Activated CD8-positive, alpha-beta memory T cell treated with anti-CD3 and anti-CD28 coated beads for 36 hours (primary cell): Measurements from ENCODE around the gene SLC35C1. TPM values are rescaled to one million over a fixed set of nuclear protein-coding genes. Genes with fewer than 3 reads are reported as not detected.

Experiments
- CTCF ChIA-PET: fragments of 350-600 bp; sonication (Branson Sonifier 250); formaldehyde crosslinking; loops from one replicate; lab custom pipeline; 2021; ENCODE audit warnings: antibody characterized with exemption; lab: Charles Lee
- POLR2A ChIA-PET: fragments of 350-600 bp; sonication (Branson Sonifier 250); formaldehyde crosslinking; loops from one replicate; lab custom pipeline; 2021; ENCODE audit warnings: antibody characterized with exemption; lab: Charles Lee
- total RNA-seq, 2 experiments: library from RNA; stranded (reverse); gene quantifications; one replicate each; pipeline ENCODE4 v1.2.3, GENCODE V29; 2021

SLC35C1 gene
- total RNA-seq, 2 experiments from 2014 or later, result 14.5 to 16.3 TPM

DNA sequence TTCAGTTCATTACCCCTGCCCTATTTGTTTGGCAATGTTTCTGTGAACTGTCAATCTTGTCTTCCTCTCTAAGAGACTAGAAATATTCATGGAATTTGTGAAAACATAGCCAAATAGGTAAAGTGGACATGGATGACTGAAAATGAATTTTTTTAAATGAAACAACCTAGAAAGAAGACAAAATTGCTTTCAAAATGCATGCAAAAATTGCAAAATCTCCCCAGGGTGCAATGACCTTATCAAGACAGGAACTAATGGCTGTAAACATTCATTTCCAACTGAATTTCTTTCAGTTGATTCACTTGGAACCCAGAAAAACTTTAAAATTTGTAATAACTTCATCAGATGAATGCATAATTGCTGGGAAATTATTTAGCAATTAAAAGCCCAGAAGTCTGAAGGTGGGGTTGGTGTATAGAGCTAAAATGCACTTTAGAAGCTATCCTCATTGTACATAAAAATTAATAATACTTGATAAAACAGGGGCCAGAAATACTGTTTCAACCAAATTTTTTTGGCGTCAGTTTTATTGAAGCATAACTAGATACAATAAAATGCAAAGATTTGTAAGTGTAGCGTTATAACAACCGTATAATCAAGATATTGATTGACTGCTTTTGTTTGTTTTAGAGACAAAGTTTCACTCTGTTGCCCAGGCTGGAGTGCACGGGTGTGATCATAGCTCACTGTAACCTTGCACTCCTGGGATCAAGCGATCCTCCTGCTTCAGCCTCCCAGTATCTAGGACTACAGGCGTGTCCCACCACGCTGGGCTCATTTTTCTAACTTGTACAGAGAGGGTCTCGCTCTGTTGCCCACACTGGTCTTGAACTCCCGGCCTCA, 27.6 kb upstream of the SLC35C1 start:
- ChIA-PET CTCF (interaction anchor here (0.9 kb wide), 1 partner anchor 134 kb away, joined by 3 read pairs; no protein-coding TSS in a partner anchor), POLR2A (no interaction called here)

DNA sequence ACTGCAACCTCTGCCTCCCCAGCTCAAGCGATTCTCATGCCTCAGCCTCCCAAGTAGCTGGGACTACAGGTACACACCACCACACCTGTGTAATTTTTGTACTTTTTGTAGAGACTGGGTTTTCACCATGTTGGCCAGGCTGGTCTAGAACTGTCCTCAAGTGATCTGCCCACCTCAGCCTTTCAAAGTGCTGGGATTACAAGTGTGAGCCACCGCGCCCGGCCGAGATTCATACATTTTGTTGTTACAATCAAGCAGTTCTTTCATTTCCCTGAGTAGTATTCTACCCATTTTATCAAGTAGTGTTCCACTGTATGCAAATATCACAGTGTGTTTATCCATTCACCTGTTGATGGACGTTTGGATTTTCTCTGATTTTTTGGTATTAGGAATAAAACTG, 26.6 kb upstream of the SLC35C1 start:
- POLR2A ChIA-PET, result no interaction called here
- CTCF ChIA-PET, result no interaction called here

DNA sequence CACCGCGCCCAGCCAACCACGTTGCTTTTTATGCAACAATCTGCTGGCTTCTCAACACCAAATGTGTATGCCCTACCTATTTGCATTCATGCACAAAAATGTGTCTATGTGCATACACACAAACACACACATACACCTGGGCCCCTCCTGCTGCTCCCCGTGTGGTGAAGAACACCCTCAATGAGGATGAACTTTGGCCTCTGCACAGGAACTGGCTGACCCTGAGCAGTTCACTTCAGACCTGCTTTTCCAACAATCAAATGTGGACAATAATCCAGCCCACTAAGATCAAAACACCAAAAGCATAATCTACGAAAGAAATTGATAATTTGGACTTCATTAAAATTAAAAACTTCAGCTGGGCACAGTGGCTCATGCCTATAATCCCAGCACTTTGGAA, 25.3 kb upstream of the SLC35C1 start:
- ChIA-PET CTCF (no interaction called here), POLR2A (no interaction called here)

DNA sequence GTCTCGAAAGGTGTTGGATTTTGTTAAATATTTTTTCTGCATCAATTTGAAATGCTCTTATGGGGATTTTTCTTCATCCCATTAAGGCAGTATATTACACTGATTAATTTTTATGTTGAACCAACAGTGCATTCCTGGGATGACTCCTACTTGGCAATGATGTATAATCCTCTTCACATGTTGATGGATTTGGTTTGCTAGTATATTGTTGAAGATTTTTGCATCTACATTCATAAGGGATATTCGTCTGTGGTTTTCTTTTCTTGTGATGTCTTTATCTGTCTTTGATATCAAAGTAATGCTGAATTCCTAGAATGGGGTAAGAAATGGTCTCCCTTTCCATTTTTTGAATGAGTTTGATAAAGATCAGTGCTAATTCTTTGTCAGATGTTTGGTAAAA, 18.7 kb upstream of the SLC35C1 start:
- ChIA-PET POLR2A (no interaction called here), CTCF (no interaction called here)

DNA sequence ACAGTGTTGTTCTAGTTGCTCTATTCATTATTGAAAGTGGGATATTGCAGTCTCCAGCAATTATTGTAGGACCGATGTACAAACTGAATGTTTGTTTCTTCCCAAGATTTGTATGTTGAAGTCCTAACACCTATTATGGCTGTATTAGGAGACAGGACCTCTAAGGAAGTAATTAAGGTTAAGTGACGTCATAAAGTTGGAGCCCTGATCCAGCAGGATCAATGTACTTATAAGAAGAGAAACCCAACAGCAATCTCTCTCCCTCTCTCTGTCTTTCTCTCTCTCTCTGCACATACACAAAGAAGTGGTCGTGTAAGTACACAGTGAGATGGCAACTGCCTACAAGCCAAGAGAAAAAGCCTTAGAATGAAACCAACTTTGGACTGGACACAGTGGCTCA, 16.1 kb upstream of the SLC35C1 start:
- POLR2A ChIA-PET, result no interaction called here

DNA sequence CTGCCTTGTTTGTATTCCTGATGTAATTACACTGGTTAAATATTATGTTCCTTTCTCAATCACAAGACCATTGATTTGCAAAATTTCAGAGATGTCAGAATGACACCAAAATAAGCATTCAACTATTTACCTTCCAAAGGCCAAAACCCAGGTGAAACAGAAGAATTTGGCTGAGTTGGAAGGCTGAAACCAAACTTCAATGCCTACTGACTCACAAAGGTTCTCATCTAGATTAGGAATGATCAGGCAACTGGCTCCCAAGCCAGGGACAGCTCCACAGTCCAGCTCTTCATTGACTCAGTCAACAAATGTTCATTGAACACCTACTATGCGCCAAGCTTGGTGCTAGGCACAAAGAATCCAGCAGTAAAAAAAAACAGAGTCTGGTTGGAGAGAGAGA, 13.4 kb upstream of the SLC35C1 start:
- CTCF ChIA-PET, result no interaction called here
- POLR2A ChIA-PET, result no interaction called here

More for the DNA sequence above, 16.1 kb upstream of the SLC35C1 start:
- CTCF ChIA-PET, result interaction anchor here (1.4 kb wide), 1 partner anchor 17 kb away, joined by 3 read pairs; no protein-coding TSS in a partner anchor

DNA sequence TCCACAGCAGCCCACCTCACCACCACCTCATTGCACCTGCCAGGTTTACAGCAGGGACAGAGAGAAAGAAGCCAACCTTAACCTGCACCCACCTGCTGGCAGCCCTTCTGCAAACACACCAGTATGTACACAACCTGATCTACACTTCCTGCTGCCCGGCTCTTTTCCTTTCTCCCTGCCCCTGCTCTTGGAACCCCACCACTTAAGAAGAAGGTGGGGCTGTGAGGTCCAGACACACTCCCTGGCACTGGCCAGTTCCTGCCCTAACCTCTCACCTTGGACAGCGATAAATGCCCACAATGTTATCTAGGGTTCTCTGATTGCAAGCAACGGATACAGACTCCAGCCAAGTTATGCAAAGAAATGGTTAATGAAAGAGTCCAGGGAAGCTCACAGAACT, 10.8 kb upstream of the SLC35C1 start:
- ChIA-PET CTCF (no interaction called here), POLR2A (no interaction called here)

DNA sequence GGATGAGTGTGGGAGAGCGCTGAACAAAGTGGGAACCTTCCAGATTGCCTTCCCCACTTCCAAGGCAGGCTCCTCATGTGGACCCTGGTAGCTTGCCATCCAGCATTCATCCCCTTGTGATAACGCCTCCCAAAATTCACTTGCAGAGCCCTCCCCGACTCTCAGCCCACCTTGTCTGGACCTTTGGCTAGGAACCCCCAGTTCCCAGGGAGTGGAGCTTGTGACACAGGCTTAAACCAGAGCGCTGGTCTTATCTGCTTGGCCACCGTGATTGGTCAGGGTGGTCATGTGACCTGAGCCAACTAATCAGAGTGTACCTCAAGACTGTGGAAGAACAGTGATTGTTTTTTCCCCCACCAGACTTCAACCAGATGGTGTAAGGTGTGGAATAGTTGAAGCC, 9.6 kb upstream of the SLC35C1 start:
- CTCF ChIA-PET, result no interaction called here
- POLR2A ChIA-PET, result no interaction called here

DNA sequence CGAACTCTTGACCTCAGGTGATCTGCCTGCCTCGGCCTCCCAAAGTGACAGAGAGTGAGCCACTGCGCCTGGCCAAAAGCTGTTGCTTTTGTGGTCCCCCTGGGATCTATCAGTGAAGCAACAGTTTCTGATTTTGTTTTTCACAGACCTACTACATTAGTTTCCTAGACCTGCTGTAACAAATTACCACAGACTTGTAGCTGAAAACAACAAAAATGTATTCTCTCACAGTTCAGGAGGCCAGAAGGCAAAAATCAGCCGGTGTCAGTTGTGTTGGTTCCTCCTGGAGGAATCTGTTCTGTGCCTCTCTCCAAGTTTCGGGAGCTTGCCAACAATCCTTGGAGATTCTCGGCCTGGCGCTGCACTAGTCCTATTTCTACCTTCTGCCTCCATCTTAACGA, 8.5 kb upstream of the SLC35C1 start:
- ChIA-PET POLR2A (no interaction called here), CTCF (interaction anchor here (2.0 kb wide), 1 partner anchor 25 kb away, joined by 9 read pairs; no protein-coding TSS in a partner anchor)

DNA sequence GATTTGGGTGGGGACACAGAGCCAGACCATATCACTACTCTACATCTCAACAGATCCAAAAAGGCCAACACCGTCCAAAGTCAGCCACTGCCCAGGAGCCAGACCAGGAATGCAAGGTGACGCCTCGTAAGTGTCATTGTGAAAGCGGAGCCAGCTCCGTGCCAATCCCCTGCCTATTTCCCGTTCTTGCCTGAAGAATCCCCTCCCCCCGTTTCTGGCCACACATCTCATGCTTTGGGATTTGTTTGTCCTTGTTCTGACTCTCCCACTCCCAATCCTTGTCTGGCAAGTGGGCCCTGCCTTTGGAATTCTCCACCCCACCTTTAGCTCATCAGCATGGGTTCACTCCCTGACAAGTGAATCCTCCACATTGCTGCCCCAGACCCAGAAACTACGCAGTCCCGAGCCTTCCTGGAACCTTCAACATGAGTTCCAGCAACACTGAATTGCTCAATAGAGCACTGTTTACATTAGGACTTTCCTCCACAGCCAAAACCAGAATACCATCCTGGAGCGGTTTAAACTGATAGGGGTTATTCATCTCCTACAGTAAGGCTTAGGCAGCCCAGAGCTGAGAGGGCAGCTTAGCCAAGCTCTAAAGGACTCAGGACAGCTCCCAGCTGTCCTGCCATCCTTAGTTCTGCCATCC, 6.0 kb upstream of the SLC35C1 start:
- CTCF ChIA-PET, result no interaction called here

DNA sequence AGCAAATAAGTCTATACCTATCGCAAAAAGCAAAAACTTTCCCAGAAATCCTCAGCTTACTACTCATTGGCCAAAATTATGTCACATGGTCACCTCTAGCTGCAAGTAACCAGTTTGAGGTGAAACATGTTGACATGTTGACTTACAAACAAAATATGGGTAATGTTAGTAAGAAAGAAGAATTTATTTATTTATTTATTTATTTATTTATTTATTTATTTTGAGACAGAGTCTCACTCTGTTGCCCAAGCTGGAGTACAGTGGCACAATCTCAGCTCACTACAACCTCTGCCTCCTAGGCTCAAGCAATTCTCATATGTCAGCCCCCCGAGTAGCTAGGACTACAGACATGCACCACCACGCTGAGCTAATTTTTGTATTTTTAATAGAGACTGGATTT, 5.4 kb upstream of the SLC35C1 start:
- CTCF ChIA-PET, result no interaction called here
- POLR2A ChIA-PET, result no interaction called here

More for the DNA sequence above, 6.0 kb upstream of the SLC35C1 start:
- POLR2A ChIA-PET, result no interaction called here

DNA sequence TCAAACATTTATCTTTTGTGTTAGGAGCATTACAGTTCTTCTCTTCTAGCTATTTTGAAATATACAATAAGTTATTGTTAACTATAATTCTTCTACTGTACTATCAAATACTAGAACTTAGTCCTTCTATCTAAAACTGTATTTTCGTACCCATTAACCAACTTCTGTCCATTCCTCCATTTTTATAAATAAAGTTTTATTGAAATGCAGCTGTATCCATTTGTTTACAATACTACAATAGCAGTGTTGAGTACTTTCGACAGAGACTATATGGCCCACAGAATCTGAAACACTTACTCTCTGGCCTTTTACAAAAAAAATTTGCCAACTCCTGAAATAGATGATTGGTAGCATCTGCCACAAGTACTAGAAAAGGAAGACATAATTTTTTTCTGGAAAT, 4.7 kb upstream of the SLC35C1 start:
- POLR2A ChIA-PET, result no interaction called here
- CTCF ChIA-PET, result no interaction called here

DNA sequence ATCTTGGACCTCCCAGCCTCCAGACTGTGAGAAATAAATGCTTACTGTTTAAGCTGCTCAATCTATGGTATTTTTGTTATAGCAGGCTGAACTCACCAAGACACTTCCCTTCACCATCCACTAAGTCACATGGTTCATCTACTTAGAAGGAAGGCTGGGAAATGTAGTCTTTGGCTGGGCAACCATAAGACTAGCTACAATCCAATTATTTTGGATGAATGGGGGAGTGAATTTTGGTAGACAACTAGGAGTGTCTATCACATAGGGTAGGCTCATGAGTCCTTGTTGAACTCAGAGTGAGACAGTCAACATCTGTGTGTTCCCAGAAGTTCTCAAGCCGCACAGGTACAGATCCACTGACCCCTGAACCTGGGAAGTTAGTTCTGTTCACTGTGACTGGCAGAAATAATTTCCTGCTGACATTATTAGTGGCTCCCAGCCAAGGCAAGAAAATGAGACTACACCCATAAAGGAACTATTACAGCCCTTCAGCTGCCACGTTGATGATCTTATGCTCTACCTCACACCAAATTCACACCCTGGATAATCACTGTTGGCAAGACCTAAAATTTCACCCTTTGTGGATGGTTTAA, 3.1 kb upstream of the SLC35C1 start:
- CTCF ChIA-PET, result no interaction called here
- POLR2A ChIA-PET, result no interaction called here

DNA sequence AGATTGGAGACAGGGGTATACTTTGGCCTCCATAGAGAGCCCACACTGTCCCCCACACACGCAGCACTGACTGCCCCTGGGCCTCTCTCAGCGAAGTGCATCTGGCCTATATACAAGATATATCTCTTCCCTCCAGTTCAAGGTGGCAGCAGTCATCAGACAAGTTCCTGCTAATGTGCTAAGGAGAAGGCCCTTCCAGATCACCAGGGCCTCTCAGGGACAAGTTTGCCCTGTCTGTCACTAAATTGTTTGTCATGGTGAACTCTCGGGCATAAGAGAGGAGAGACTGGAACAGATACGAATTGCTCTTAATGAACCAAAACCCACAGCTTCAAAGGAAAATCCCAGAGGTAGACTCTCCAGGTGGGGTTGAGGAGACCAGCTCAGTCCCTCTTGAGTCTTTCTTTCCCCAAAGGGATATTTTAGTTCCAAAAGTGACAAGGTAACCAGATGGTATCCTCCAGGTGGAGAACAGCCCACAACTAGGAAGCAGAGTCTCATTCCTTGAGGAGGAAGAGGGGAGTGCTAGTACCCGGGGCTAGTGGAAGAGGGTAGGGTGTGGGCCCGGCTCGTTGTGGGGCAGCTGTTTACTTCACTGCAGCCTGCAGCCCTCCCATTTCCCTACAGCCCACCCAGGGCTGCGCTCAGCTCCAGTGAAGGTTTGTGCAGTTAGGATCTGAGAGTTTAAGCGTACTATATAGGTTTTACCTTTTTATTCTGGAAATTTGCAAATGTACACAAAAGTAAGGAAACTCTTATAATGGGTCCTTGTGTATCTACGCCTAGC, 2.2 kb upstream of the SLC35C1 start:
- CTCF ChIA-PET, result no interaction called here
- POLR2A ChIA-PET, result no interaction called here

DNA sequence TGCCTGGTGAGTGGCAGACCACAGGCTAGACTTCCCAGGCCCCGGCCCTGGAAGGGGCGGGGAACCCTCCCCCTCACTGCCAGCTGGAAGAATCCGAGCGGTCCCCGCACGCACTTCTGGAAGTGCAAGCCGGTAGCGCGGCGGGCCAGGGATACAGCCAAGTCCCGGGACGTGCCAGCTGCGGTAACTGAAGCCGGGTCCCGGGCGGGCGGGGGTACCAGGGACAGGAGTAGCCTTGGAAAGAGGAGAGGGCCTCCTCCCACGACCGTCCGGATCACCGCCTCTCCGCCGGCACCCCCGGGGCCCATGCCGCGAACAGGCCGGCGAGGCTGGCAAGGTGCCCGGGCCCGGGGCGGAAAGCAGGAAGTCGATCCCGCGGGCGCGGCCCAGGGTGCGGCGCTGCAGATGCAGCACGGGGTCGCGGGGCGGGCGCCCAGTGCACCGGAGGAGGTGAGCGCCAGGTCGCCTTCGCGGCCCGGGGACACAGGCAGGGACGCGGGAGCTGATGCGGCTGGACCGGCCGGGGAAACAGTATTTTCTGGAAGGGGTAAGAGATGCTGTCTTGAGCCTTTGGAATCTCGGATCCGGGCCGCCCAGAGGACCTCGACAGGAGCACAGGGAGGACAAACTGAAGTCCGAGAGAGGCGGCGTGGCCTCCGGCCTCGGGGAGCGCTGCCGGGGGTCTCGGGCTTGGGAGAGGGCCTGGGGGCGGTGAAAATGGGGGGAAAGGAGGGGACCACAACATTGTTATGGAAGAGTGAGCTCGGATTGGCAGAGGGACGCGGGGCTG, 783 bp upstream of the SLC35C1 start:
- ChIA-PET CTCF (interaction anchor here (2.0 kb wide), 1 partner anchor 33 kb away, joined by 9 read pairs; no protein-coding TSS in a partner anchor), POLR2A (interaction anchor here (1.5 kb wide), 1 partner anchor 114 kb away, joined by 5 read pairs; the partner anchor contains the start of gene PEX16)

DNA sequence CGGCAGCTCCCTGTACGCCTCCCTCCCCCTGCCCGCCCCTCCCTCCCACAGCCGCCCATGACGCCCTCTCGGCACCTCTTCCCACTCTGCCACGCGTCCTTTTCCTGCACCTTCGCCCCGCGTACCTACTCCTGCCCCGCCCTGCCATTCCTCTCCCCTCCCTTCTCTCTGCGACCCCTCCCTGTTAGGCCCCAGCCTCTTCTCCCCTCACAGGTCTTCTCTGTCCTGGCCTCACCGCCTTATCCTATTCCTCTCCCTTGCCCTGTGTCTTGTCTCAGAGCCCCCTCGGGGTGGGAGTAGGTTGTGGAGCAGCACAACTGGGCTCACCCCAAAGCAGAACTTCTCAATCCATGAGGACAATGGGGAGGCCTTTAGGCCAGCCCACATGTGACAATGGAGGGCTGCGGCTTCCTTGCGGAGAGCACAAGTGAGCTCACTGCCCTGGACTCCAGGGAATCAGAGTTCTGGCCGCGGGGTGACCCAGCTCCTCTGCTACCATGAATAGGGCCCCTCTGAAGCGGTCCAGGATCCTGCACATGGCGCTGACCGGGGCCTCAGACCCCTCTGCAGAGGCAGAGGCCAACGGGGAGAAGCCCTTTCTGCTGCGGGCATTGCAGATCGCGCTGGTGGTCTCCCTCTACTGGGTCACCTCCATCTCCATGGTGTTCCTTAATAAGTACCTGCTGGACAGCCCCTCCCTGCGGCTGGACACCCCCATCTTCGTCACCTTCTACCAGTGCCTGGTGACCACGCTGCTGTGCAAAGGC, 539 bp downstream of the SLC35C1 start:
- ChIA-PET CTCF (interaction anchor here (0.6 to 2.0 kb wide), 2 partner anchors 34 to 37 kb away, joined by 3 to 9 read pairs; no protein-coding TSS in a partner anchor), POLR2A (interaction anchor here (1.5 kb wide), 1 partner anchor 112 kb away, joined by 5 read pairs; the partner anchor contains the start of gene PEX16)

DNA sequence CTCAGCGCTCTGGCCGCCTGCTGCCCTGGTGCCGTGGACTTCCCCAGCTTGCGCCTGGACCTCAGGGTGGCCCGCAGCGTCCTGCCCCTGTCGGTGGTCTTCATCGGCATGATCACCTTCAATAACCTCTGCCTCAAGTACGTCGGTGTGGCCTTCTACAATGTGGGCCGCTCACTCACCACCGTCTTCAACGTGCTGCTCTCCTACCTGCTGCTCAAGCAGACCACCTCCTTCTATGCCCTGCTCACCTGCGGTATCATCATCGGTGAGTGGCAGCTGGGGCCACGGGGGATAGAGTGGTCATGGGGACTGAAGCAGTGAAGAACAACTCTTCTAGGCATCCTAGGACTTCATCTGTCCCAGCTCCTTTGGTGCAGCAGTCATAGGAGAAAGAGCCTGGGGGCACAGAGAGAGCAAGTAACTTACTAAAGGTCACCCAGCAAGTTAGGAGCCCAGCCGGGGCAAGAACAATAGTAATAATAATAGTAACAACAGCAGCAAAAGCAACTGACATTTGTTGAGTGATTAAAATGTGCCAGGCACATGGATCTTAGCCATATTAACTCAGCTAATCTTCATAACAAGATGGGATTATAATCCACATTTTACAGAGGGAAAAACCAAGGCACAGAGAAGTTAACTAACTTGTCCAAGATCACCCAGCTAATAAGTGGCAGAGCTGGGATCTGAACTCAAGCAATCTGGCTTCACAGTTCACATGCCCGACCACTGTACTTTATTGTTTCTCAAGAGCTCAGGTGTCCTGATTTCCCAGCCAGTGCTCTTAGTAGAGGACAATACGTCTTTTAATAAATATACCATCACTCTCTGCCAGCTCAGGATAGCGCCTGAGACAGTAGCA, 1.4 kb downstream of the SLC35C1 start:
- CTCF ChIA-PET, result interaction anchor here (1.2 to 2.0 kb wide), 3 partner anchors 35 to 466 kb away, joined by 3 to 9 read pairs (median 6); no protein-coding TSS in a partner anchor
- POLR2A ChIA-PET, result interaction anchor here (0.6 kb wide), 2 partner anchors 8 to 611 kb away, joined by 3 to 5 read pairs; no protein-coding TSS in a partner anchor
